Smooth muscle cell of the umbilical artery (primary cell): ENCODE measurements around the gene SPIN4. TPM values are rescaled to one million over a fixed set of nuclear protein-coding genes. Genes with fewer than 3 reads are reported as not detected.

ENCODE experiments used
- total RNA-seq: library from RNA; depleted of rRNA; stranded (reverse); fragments of >200 nt; gene quantifications from 2 replicates; pipeline ENCODE4 v1.2.3, GENCODE V29; 2014

SPIN4 gene
- 1.2 and 3.6 TPM in 2 replicates for total RNA-seq

DNA sequence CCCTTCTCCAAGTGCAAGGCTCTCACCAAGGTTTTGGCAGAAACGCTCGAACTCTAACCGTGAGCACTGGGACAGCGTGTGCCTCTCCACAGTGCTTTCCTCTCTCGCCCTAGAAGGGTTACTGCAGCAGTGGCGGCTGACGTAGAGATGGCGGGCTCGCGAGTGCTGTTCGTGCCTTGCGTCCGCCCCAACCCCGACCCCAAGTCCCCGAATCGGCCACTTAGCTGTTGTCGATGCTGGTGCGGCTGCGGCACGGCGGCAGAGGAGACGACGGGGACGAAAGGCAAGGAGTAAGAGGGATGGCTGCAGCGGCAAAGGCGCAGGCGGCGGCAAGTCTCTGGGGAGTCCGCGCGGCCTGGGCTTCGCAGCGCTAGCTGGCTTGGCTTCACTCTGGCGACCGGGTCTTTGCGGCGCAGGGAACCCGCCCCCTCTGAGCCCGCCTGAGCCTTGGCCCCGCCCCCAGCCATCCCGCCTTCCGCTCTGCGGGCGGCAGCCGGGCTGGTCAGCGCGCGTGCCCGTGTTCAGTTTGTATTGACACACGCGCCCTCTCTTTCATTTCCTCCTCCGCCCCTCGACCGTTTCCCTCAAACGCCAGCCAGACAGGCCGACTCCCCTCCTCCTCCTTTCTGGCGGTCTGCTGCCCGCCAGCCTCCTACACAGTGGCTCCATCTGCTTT is at the start of gene SPIN4:
Gene SPIN4, minus strand, starts transcription at position 392 of the 676 bp plus-strand sequence. CDS start 513 bp downstream, outside the sequence.

